GM18519 (cell line): ENCODE data around the gene PIGV.
A peak's percentile ranks its signal among the peaks of the same experiment; 100 is the strongest.
"Not testable (repeated sequence)": the region's sequence is repeated elsewhere in the genome, so short reads cannot be mapped to it uniquely, and the experiment has no call there.

ENCODE experiments used
- ATAC-seq: cut with Tn5 transposase; IDR thresholded peaks from one replicate; pipeline ENCODE4 v1.9.1; 2021; ENCODE audit warnings: mild to moderate bottlenecking, moderate library complexity; ENCODE audit not compliant: unreplicated experiment, low FRiP score

The PIGV gene

DNA sequence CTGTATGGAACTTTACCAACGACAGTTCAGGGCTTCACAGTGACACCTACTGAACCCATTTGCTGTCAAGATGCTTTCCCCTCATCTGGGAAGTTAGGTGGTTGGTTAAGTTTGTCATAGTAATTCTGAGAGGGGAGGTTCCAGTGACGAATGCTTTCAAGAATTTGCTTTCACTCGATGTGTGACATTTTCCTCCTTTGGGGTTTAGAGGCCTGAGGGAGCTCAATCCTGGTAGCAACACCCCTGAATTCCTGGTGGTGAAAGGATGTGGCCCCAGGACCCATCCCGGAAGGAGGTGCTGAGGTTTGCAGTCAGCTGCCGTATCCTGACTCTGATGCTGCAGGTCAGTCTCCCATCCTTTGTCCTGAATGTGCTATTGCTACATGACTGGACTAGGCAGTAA, 2.8 kb downstream of the PIGV start:
- ATAC-seq, result no peak

DNA sequence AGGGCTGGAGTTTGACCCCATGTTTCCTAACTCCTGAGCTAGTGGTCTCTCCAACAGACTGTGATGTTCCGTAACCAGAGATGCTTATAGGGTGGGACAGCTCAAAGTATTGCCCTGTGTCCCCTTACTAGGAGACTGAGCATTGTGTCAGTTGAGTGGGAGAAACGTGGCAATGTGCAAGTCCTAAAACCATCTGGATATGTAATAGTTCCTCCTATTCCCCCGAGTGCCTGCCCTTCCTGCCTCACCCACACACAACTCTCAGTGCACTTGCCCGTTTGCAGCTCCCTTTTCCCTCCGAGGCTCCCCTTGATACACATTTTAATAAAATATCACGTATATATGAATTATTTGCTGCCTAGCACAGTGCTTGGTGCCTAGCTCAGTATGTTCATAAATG, 3.4 kb downstream of the PIGV start:
- ATAC-seq, result no peak

GRCh38 chr1:26791626-26792025, 3.9 kb downstream of the PIGV start:
- no peak for ATAC-seq

DNA sequence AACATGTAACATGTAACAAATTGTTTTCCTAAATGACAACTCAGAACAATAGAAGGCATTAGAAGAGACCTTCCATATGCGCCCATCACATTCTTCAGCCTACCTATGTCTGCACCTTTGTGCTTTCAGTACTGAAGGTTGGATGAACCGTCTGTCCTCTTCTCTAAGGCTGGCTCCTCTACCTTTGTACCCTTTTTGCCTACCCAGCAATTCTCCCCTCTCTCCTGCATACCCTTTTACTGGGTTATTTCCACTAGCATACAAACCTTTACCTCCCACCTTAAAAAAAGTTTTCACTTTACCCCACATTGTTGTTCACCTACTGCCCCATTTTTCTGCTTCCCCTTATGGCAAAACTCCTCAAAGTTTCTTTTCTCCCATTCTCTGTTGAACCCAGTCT, 5.2 kb downstream of the PIGV start:
- no peak for ATAC-seq

DNA sequence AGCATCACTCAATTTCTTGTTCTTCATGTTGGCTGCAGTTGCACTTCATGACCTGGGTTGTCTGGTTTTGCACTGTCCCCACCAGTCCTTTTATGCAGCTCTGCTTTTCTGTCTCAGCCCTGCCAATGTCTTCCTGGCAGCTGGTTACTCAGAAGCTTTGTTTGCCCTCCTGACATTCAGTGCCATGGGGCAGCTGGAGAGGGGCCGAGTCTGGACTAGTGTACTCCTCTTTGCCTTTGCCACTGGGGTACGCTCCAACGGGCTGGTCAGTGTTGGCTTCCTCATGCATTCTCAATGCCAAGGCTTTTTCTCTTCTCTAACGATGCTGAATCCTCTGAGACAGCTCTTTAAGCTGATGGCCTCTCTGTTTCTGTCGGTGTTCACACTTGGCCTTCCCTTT, 6.6 kb downstream of the PIGV start:
- ATAC-seq, result no peak

DNA sequence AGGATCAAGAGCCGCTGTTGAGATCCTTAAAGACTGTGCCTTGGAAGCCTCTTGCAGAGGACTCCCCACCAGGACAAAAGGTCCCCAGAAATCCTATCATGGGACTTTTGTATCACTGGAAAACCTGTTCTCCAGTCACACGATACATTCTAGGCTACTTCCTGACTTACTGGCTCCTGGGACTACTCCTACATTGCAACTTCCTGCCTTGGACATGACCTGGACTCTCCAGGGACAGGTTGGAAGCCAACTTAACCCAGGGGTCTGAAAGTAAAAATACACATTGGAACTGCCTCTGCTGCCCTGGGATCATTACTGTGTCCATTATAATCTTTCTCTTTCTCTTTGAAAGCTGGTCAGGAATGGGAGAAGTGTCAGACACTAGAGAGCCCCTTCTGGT, 9.9 kb downstream of the PIGV start:
- no peak for ATAC-seq

GRCh38 chr1:26799479-26800142, 11.9 kb downstream of the PIGV start:
- no peak for ATAC-seq

GRCh38 chr1:26803932-26804331, 16.2 kb downstream of the PIGV start:
- not testable (repeated sequence) for ATAC-seq

GRCh38 chr1:26810105-26810504, 22.4 kb downstream of the PIGV start:
- not testable (repeated sequence) for ATAC-seq

DNA sequence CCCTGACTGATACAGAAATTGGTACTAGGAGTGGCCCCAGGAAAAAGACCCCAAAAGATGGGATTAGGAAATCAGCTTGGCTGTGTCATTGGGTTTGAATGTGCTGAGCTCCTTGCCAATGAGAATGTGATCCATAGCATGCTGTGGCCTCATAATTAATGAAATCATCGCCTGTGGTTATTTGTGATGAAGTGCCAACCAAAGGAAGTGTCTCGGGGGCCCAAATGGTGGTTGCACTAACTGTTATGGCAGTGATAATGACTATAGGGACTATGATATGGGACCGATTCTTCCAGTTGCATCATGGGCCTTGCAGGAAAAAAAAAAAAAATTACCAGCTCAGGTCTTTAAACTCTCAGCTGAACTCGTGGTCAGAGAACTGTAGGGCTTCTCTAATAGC, 23.3 kb downstream of the PIGV start:
- ATAC-seq, result no peak

- no peak for ATAC-seq
Observed at GRCh38 chr1:26811708-26812107, 24.0 kb downstream of the PIGV start.

DNA sequence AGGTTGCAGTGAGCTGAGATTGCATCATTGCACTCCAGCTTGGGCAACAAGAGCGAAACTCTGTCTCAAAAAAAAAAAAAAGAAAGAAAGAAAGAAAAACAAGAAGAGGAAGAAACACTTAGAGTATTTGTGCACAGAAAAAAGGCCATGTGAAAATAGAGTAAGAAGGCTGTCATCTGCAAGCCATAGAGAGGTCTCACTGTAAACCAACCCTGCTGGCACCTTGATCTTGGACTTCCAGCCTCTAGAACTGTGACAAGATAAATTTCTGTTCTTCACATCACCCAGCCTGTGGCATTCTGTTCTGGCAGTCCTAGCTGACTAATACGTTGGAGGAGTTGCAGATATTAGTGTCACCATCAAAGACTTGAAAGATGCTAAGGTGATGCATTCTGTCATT, 26.6 kb downstream of the PIGV start:
- no peak for ATAC-seq

GRCh38 chr1:26814893-26815292, 27.1 kb downstream of the PIGV start:
- no peak for ATAC-seq

DNA sequence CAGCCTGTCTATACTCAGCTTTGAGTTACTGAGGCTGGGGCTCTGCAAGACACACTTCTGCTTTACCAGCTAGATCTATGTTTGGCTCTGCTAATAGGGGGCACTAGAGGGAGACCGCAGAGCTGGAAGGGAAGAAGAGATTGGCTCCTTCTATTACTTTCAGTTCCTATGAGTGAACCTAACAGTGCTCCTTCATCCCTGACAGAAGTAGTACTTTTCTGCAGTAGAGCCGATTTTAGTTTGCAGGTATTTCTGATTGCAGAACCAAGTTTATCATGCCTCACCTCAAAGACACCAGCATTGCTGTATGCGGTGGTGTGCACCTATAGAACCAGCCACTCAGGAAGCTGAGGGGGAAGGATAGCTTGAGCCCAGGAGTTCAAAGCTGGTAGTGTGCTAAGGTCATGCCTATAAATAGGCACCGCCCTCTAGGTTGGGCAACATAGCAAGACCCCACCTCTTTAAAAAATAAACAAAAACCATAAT, 33.1 kb downstream of the PIGV start:
- ATAC-seq, result peak; percentile 61

DNA sequence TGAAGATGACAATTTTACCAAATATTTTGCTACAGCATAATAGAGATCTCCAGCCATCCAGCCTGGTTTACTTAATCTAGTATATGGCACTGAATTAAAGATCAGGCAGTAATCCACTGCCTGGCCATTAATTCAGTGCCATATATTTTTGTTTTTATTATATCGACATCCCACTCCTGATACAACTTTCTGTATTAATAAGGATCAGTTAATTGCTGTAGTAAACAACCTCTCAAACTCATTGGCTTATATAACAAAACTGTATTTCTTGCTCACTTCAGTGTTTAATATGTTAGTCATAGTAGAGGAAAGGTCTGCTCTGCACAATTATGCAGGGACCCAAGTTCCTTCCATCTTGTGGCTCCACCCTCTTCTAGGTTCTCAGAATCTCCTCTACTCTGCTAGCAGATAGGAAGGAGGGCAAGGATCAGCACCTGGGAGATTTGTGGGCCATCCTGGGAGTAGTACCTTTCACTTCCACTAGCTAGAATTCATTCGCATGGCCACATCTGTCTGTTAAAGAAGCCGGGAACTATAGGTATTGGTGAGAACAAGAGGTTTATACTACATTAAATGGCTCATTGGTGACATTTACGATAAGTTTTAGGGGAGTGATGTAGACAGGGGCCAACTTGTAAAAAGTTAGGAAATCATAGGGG, 35.1 kb downstream of the PIGV start:
- no peak for ATAC-seq

DNA sequence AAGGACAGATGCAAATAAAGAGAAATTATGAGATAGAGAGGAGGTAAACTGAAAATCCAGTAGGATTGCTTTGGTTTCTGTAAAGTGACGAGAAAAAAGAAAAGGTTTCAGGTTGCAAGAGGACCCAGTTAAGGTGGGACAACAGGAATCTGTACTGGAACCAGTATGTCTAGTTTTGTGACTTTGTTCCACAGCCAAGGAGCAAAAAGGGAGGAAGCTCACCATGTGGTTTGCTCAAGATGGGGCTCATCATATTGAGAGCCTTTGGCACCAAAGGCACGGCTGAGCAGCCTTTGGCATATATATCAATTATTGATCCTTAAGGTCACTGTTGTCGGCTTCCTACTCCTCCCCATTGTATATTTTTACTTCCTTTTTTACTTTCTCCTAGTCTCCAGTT, 37.0 kb downstream of the PIGV start:
- ATAC-seq, result no peak

GRCh38 chr1:26826261-26827105, 38.7 kb downstream of the PIGV start, which contains the start of gene ZDHHC18:
TSS of gene ZDHHC18 (plus strand) at chr1:26826688. CDS start at chr1:26826805, 117 bp downstream.
- peak; percentile 61 for ATAC-seq

DNA sequence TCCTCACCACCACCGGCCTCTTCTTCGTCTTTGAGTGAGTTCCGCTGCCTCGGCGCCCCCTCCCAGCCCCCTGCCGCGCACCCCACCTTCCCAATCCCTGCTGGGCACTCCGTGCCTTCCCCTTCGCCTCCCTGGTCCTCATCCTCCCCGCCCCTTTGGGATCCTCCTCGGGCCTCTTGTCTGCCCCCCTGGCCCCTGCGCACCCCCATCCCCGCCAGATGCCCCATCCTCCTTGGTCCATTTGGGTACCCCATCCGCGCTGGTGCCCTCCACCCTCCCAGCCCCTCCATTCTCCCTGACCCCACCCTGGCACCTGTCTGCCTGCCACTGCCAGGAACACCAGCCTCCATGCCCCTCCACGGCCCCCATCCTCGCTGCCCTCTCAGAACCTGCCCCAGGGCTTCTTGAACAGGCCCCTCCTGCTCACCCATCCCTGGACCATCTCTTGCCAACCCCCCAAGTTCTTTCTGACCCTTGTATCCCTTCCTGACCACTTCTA, 39.4 kb downstream of the PIGV start:
- ATAC-seq, result no peak

DNA sequence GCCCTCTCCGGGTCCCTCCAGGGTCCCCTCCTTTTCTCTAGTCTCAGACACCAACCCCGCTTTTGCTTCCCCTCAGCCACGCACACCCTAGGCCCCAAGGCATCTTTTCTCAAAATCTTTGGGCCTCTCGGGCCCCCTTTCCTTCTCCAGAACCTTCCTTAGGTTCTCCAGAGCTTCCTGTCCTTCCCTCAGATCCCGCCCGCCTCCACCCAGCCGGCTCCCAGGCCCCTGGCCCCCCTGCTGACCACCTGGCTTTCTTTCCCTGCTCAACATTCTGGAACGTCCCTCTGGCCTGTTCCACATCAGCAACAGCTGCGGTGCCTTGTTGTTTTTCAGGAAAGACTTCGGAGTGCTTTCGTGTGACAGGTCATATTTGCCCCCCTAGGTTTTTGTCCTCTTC, 39.9 kb downstream of the PIGV start:
- no peak for ATAC-seq

GRCh38 chr1:26828411-26828991, 40.8 kb downstream of the PIGV start:
- ATAC-seq, result no peak
